Lower leg skin (tissue), 4 donors: ENCODE data around the gene EGFLAM. TPM values are rescaled to one million over a fixed set of nuclear protein-coding genes. Genes with fewer than 3 reads are reported as not detected.

ENCODE experiments used
- DNase-seq, 2 donors: peaks; one replicate each; pipeline ENCODE4 v3.0.0-alpha.2; 2019; ENCODE audit warnings: low spot score in 2 of 2
- H3K4me3 ChIP-seq: fragments of 200-600 bp; sonication (generic); 2 replicates; pipeline ENCODE4 v1.5.1; 2017; ENCODE audit warnings: mild to moderate bottlenecking, low read depth; ENCODE audit not compliant: poor library complexity, severe bottlenecking
- CTCF ChIP-seq, 3 donors: fragments of 450-650 bp; IDR thresholded peaks; one replicate each; pipeline ENCODE4 v1.5.1; 2016; ENCODE audit warnings: antibody characterized with exemption in 3 of 3, mild to moderate bottlenecking in 3 of 3, moderate library complexity in 2 of 3
- POLR2A ChIP-seq, 2 donors: fragments of 450-650 bp; IDR thresholded peaks; one replicate each; pipeline ENCODE4 v1.6.1; 2016 to 2017; ENCODE audit warnings: antibody characterized with exemption in 2 of 2, mild to moderate bottlenecking in 1 of 2, moderate library complexity in 1 of 2
- WGBS, 2 donors: methylation state at CpG; one replicate each; pipeline ENCODE4 v1.1.5; 2018; 5-methylcytosine and 5-hydroxymethylcytosine counted together
- intact Hi-C: fragments of 100-400 bp; cut with DNase I; formaldehyde crosslinking; loops from one replicate; pipeline ENCODE4 v1.15.0; 2023; ENCODE audit warnings: low total_unique reads
- total RNA-seq, 4 donors: library from RNA; depleted of rRNA; stranded (reverse); fragments of >200 nt; gene quantifications; one replicate each; pipeline ENCODE4 v1.1.0, GENCODE V29; 2016

Gene EGFLAM
- total RNA-seq, 4 donors from 2014 or later = 0.72 to 4.4 (median 2.7) TPM

- TF ChIP-seq POLR2A (IDR thresholded peaks at IDR 0.05) (no peak), CTCF (IDR thresholded peaks at IDR 0.05) (no peak)
- no peak overlapping the region for H3K4me3 ChIP-seq
- WGBS, 2 donors = 91 to 94% methylated on average over 2 of the region's 2 CpGs
- no peak for DNase-seq
- intact Hi-C loops = loop anchor here (10.0 kb wide), 1 partner anchor 363 kb away; no protein-coding TSS in a partner anchor
These were observed 183.9 kb downstream of the EGFLAM start for GRCh38 chr5:38442247-38442573.

GRCh38 chr5:38443390-38443789 lies 185.0 kb downstream of the EGFLAM start:
- intact Hi-C loops = loop anchor here (10.0 kb wide), 1 partner anchor 361 kb away; no protein-coding TSS in a partner anchor

GRCh38 chr5:38445374-38446028 lies 187.1 kb downstream of the EGFLAM start:
- WGBS, 2 donors = 52 to 77% methylated on average over 20 to 24 of the region's 24 CpGs
- H3K4me3 ChIP-seq = no peak overlapping the region
- TF ChIP-seq CTCF (IDR thresholded peaks at IDR 0.05) (no peak), POLR2A (IDR thresholded peaks at IDR 0.05) (no peak)
- peak in 1 of 2 donors; percentile 81 for DNase-seq
- intact Hi-C loops = loop anchor here (10.0 kb wide), 1 partner anchor 359 kb away; no protein-coding TSS in a partner anchor

More at GRCh38 chr5:38443390-38443789, 185.0 kb downstream of the EGFLAM start:
- TF ChIP-seq POLR2A (IDR thresholded peaks at IDR 0.05) (no peak), CTCF (IDR thresholded peaks at IDR 0.05) (no peak)
- no peak overlapping the region for H3K4me3 ChIP-seq
- 83 to 92% methylated on average over 7 of the region's 7 CpGs for WGBS, 2 donors
- DNase-seq = no peak

- DNase-seq = no peak
- intact Hi-C loops = loop anchor here (10.0 kb wide), 1 partner anchor 359 kb away; no protein-coding TSS in a partner anchor
- TF ChIP-seq CTCF (IDR thresholded peaks at IDR 0.05) (no peak), POLR2A (IDR thresholded peaks at IDR 0.05) (no peak)
- 79 to 84% methylated on average over 21 of the region's 21 CpGs for WGBS, 2 donors
- no peak overlapping the region for H3K4me3 ChIP-seq
These were observed 187.7 kb downstream of the EGFLAM start for GRCh38 chr5:38446029-38446522.

- intact Hi-C loops = loop anchor here (10.0 kb wide), 1 partner anchor 358 kb away; no protein-coding TSS in a partner anchor
- TF ChIP-seq POLR2A (IDR thresholded peaks at IDR 0.05) (no peak), CTCF (IDR thresholded peaks at IDR 0.05) (no peak)
These were observed 188.7 kb downstream of the EGFLAM start for GRCh38 chr5:38447056-38447455.

More at GRCh38 chr5:38447056-38447455, 188.7 kb downstream of the EGFLAM start:
- no peak overlapping the region for H3K4me3 ChIP-seq
- no peak for DNase-seq
- WGBS, 2 donors = 82 to 90% methylated on average over 2 of the region's 2 CpGs
